Pons (tissue), 1 donor: ENCODE measurements around the gene CEP63.
"Not testable (repeated sequence)": the region's sequence is repeated elsewhere in the genome, so short reads cannot be mapped to it uniquely, and the experiment has no call there.

Experiments
- DNase-seq: peaks from one replicate; pipeline ENCODE4 v3.0.0-alpha.2; 2016; ENCODE audit warnings: low spot score

Gene CEP63

GRCh38 chr3:134576426-134576825 is 90.6 kb downstream of the CEP63 start:
- DNase-seq: no peak

DNA sequence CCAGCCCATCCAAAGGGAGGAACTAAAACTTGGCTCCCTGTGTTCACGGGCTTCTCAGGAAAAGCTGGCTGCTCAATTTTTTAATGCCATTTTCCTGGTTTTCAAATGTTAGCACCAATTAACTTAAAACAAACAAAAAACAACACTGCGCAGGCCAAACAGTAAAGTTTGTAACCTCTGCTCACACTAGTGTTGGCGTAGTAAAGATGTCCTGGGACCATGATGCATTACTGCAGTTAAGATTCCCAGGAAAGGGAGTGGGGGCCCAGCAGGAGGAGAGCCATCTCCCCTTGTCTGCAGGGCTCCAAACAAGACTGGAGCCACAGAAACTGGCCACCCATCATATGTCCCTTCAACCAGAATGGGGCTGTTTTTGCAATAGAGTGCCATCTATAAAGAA is 91.0 kb downstream of the CEP63 start:
- no peak for DNase-seq

DNA sequence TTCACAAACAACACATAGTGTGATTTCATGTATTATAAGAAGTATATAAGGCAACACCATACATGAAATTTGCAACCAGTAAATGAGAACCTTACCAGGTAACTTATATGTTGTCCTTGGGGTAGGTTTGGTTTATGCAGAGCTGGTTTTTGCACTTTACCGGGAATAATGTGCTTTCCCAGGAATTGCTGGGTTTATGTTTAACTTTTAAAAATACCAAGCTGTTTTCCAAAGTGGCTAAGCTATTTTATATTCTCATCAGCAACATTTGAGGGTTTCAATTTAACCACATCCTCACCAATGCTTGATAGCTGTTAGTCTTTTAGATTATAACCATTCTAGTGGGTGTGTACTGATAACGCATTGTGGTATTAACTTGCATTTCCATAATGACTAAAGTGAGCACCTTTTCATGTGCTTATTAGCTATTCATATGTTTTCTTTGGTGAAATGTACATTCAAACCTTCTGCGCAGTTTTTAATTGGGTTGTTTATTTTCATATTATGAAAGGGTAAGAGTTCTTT is 93.3 kb downstream of the CEP63 start:
- no peak for DNase-seq

DNA sequence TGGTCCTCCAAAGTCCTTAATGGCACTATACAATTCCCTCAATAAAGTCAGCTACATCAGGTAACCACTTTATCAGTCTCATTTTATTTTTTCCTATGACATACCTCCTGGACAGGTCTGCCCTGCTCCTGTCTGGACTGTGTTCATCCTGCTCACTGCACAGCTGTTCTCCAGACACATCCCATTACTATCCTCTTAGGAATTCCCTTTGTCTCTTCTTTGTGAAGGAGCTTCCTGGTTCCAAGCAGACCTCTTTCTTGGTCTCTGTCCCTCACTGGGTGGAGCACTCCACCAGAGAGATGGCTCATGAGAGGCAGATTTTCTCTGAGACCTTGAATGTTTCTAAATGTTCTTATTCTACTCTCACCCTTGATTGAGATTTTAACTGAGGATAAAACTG is 104.9 kb downstream of the CEP63 start:
- DNase-seq: no peak

DNA sequence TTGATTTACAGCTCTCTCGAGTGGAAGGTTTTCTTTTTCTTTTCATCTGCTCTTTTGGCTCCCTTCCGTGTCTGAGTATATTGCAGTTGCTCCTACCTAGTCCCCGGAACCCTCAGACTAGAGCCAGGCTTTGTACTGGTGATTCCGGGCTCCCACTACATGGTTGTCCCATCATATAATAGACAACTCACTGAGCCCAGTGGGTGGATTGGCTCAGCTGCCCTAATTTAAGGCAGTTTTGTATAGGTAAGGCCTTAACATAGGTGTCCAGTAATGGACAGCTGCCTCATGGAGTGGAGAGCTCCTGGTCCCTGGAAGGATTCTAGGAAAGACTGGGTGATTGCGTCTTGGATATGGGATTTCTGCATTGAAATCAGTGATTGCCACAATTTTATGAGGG is 106.9 kb downstream of the CEP63 start:
- DNase-seq: no peak

DNA sequence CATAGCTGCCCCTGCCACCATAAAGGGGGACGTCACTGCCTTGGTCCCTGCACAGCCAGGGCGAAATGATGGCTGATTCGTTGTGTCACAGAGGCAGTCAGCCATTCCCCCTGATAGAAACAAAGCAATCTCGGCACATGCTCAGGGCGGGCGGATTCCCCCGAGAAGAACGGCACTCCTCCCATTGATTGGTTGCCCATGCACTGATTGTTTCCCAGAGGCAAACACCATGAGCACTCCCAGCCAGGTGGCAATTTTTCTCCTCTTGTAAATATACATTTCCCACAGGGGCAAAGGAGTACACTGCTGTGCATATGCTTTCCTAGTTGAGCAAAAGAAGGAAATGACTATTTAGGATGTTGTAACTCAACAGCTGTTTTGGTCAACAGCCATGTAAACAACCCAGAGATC is 108.5 kb downstream of the CEP63 start:
- DNase-seq: no peak

- not testable (repeated sequence) for DNase-seq
Measured at GRCh38 chr3:134594986-134595385, 109.1 kb downstream of the CEP63 start.

- DNase-seq: no peak
Measured at GRCh38 chr3:134597390-134597970, 111.6 kb downstream of the CEP63 start.

- no peak for DNase-seq
Measured at GRCh38 chr3:134598763-134599545, 113.1 kb downstream of the CEP63 start.

DNA sequence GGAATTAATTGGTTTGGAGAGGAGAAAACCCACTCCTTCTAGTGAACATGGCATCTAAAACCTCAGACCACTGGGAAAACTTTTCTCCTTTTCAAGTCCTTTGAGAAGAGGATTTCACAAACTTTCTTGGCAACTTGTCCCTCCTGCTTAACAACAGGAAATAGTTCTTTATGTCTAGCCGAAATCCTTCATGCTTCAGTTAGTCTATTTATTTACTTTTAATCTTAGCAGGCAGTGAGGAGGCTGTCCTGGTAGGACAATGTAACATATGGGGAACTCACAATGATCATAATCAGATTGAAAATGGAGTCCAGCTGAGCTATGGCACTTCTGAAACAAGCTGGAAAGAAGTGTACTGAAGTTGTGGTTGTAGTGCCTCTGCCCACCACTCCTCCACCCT is 114.3 kb downstream of the CEP63 start:
- no peak for DNase-seq

GRCh38 chr3:134600685-134601463 is 115.0 kb downstream of the CEP63 start:
- DNase-seq: peak; percentile 62

DNA sequence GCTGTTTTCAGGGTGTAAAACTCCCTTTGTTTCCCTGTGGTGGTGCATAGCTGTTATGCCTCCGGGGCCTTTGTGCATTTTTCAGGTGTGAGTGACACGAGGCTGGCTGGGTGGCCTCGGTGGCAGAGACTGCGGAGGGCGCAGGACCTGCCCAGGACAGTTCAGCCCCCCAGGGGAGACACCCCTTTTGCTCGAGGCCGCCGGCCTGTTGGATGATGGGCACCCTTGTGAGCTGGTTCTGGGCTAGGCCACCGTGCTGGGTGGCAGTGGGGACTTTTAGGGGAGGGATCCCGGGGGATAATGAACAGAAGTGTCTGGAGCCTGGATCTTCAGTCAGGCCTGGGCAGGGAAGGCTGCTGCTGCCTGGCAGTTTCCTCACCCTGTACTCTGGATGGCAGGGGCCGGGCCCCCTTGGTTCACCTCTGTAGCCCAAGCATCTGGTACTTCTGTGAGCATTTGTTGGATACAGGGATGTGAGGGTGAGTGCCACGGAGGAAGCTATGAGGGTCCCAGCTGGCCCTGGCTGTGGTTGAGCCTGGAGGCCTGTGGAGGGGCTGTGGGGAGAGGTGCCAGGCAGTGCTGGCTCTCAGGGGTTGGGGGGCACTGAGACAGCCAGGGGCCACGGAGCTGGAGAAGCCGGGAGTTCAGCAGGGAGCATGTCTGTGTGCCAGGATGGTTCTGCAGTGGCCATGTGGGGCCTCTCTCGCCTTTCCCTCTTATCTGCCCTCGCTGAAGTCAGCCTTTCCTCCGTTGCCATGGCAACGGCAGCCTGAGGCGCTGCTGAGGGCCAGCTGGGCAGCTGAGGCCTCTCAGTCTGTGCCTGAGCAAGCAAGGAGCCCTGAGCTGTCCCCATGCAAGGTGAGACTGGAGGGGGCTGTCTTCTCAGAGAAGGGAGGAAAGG is 115.9 kb downstream of the CEP63 start:
- peak; percentile 81 for DNase-seq

DNA sequence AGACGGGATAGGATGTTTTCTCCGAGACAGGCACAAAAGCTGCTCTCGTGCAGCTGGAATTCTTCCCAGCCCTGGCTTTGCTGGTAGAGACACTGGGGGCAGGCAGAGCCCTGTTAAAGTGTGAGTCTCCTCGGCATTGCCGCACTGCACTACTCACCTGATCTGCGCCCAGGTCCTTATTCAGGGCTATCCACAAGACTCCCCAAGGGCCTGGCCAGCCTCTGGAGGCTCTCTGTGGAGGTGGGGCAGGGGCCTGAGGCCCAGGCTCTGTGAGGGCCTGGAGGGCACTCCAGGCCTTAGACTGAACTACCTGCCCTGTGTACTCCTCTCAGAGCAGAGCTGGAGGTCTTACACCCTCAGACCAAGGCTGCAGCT is 116.6 kb downstream of the CEP63 start:
- DNase-seq: no peak

GRCh38 chr3:134603480-134603879 is 117.6 kb downstream of the CEP63 start:
- no peak for DNase-seq

- no peak for DNase-seq
Measured at GRCh38 chr3:134603956-134604355, 118.1 kb downstream of the CEP63 start.

- DNase-seq: no peak
Measured at GRCh38 chr3:134605556-134605955, 119.7 kb downstream of the CEP63 start.

DNA sequence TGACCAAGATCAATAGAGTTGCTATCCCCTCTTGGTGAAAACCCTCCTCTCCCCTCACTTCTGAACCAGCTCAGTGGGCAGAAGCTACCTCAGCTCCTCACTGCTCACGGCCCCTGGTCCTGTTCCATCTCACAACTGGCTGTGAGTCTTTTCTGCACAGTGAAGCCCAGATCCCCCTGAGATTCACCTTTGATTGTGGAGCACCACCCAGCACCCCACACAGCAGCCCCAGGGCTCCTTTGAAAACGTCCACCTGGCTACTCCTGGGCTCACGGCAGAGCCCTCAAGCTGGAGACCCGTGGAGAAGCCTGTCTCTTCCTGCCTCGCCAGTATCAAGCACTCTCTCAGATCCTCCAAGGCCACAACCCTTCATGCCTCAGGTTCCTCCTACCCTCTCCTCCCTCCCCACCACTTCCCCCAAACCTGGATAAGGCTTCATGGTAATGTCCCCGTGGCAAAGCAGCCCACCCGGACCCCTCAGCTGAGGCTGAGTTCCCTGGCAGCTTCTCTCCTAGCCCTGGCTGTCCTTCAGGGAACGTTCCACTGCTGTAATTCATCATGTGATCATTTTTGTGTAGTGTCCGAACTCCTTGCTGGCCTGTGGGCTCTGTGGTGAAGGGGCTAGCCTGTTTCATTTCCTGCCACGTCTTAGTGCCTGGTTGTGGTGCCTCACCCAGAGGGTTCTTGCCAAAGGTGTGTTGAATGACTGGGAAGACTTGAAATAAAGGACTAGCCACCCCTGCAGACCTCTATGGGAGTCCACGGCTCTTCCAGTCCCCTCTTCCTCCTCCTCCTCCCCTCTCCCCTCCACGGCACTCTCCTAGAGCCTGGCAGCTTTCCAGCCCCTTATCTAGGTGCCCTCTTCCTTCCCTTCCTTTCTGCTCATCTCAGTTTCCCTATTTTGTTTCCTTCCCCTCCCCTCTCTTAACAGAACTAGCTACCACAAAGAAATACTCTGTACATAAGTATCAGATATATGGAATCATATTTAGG is 120.5 kb downstream of the CEP63 start:
- DNase-seq: no peak

GRCh38 chr3:134607054-134608022 is 121.5 kb downstream of the CEP63 start:
- DNase-seq: no peak

GRCh38 chr3:134608023-134608770 is 122.3 kb downstream of the CEP63 start:
- DNase-seq: no peak
